Astrocyte (in vitro differentiated cells and primary cell): Measurements from ENCODE around the gene MEI4. TPM values are rescaled to one million over a fixed set of nuclear protein-coding genes. Genes with fewer than 3 reads are reported as not detected.

Source experiments
- DNase-seq: peaks from one replicate; pipeline ENCODE4 v3.0.0-alpha.2; 2010; ENCODE audit warnings: low read depth
- FAIRE-seq: peaks from 2 replicates; lab custom pipeline; 2011; peaks lifted over from hg19 to GRCh38; lab: Jason Lieb, UNC
- H2AFZ ChIP-seq: 2 replicates; pipeline ENCODE4 v1.6.0; 2012; ENCODE audit warnings: low read depth, low read length, inconsistent platforms
- H3K27ac ChIP-seq: 2 replicates; pipeline ENCODE4 v1.5.1; 2011; ENCODE audit warnings: low read depth, low read length, inconsistent platforms
- H3K27me3 ChIP-seq: 2 replicates; pipeline ENCODE4 v1.6.0; 2011; ENCODE audit warnings: low read length, inconsistent platforms; ENCODE audit not compliant: insufficient read depth
- H3K36me3 ChIP-seq: 2 replicates; pipeline ENCODE4 v1.5.1; 2011; ENCODE audit warnings: low read length, inconsistent platforms; ENCODE audit not compliant: insufficient read depth
- H3K4me1 ChIP-seq: 2 replicates; pipeline ENCODE4 v1.5.1; 2011; ENCODE audit warnings: low read length, inconsistent platforms; ENCODE audit not compliant: insufficient read depth
- H3K4me2 ChIP-seq: 2 replicates; pipeline ENCODE4 v1.6.0; 2012; ENCODE audit warnings: low read length, inconsistent platforms
- H3K4me3 ChIP-seq: 2 replicates; pipeline ENCODE4 v1.5.1; 2011; ENCODE audit warnings: low read depth, mild to moderate bottlenecking, low read length, inconsistent platforms; ENCODE audit not compliant: insufficient read depth
- H3K79me2 ChIP-seq: 2 replicates; pipeline ENCODE4 v1.6.0; 2012; ENCODE audit warnings: mild to moderate bottlenecking, low read length, inconsistent platforms; ENCODE audit not compliant: insufficient read depth
- H3K9ac ChIP-seq: 2 replicates; pipeline ENCODE4 v1.6.0; 2012; ENCODE audit warnings: mild to moderate bottlenecking, low read length, inconsistent platforms
- H3K9me3 ChIP-seq: 2 replicates; pipeline ENCODE4 v1.5.1; 2012; ENCODE audit warnings: low read depth, mild to moderate bottlenecking, low read length, inconsistent platforms; ENCODE audit not compliant: insufficient read depth
- H4K20me1 ChIP-seq: 2 replicates; pipeline ENCODE4 v1.6.0; 2012; ENCODE audit warnings: low read length, inconsistent platforms; ENCODE audit not compliant: insufficient read depth
- H3K27ac Mint-ChIP-seq: one replicate; pipeline ENCODE4 v1.8.0; 2021; ENCODE audit warnings: mild to moderate bottlenecking, mixed read lengths; ENCODE audit not compliant: unreplicated experiment
- H3K27me3 Mint-ChIP-seq: one replicate; pipeline ENCODE4 v1.8.0; 2021; ENCODE audit warnings: low read depth, mixed read lengths; ENCODE audit not compliant: unreplicated experiment
- H3K36me3 Mint-ChIP-seq: one replicate; pipeline ENCODE4 v1.8.0; 2021; ENCODE audit warnings: low read depth, mixed read lengths; ENCODE audit not compliant: unreplicated experiment
- H3K4me1 Mint-ChIP-seq: one replicate; pipeline ENCODE4 v1.8.0; 2021; ENCODE audit warnings: low read depth, mixed read lengths; ENCODE audit not compliant: unreplicated experiment
- H3K4me3 Mint-ChIP-seq: one replicate; pipeline ENCODE4 v1.8.0; 2021; ENCODE audit warnings: mild to moderate bottlenecking, moderate library complexity, mixed read lengths; ENCODE audit not compliant: unreplicated experiment
- H3K9me3 Mint-ChIP-seq: one replicate; pipeline ENCODE4 v1.8.0; 2021; ENCODE audit warnings: mild to moderate bottlenecking, mixed read lengths; ENCODE audit not compliant: unreplicated experiment
- CTCF ChIP-seq: IDR thresholded peaks from 2 replicates; pipeline ENCODE4 v1.5.1; 2011; ENCODE audit warnings: low read depth, mild to moderate bottlenecking, inconsistent platforms, low read length, moderate library complexity; ENCODE audit not compliant: insufficient read depth
- EZH2 ChIP-seq: IDR thresholded peaks from 2 replicates; pipeline ENCODE4 v1.6.1; 2012; ENCODE audit warnings: mild to moderate bottlenecking, low read length, inconsistent platforms; ENCODE audit not compliant: insufficient read depth
- total RNA-seq: library from RNA; stranded (reverse); gene quantifications from 2 replicates; pipeline ENCODE4 v1.2.1, GENCODE V29; 2021

The MEI4 gene
- total RNA-seq, 1 donor from 2014 or later: 0.54 TPM

- no peaks in the 10 kb centered on the region for H3K9me3 ChIP-seq
- Mint-ChIP-seq H3K36me3 (no peaks in the 10 kb centered on the region), H3K9me3 (no peaks in the 10 kb centered on the region), H3K4me3 (no peak overlapping the region), H3K27ac (no peak overlapping the region), H3K4me1 (no peaks in the 10 kb centered on the region), H3K27me3 (no peaks in the 10 kb centered on the region)
- no peak for FAIRE-seq
- H3K4me1 ChIP-seq: no peaks in the 10 kb centered on the region
- no peak overlapping the region for H3K27ac ChIP-seq
- no peak overlapping the region for H3K4me3 ChIP-seq
- DNase-seq: no peak
- no peak overlapping the region for H2AFZ ChIP-seq
- H3K27me3 ChIP-seq: no peaks in the 10 kb centered on the region
- H3K36me3 ChIP-seq: no peaks in the 10 kb centered on the region
- H4K20me1 ChIP-seq: no peaks in the 10 kb centered on the region
- H3K4me2 ChIP-seq: no peak overlapping the region
- H3K9ac ChIP-seq: no peak overlapping the region
- TF ChIP-seq CTCF (no peak), EZH2 (no peak)
- H3K79me2 ChIP-seq: no peaks in the 10 kb centered on the region
These were observed 192.0 kb downstream of the MEI4 start for GRCh38 chr6:77844822-77845221.

- Histone ChIP-seq H3K36me3 (no peaks in the 10 kb centered on the region), H3K9me3 (no peaks in the 10 kb centered on the region), H3K4me3 (no peak overlapping the region), H3K27me3 (no peaks in the 10 kb centered on the region), H3K9ac (no peak overlapping the region), H2AFZ (no peak overlapping the region), H3K4me2 (no peak overlapping the region), H4K20me1 (no peaks in the 10 kb centered on the region), H3K4me1 (no peaks in the 10 kb centered on the region), H3K27ac (no peak overlapping the region), H3K79me2 (no peaks in the 10 kb centered on the region)
- TF ChIP-seq EZH2 (no peak), CTCF (no peak)
- DNase-seq (no peak), FAIRE-seq (no peak)
- Mint-ChIP-seq H3K9me3 (no peaks in the 10 kb centered on the region), H3K4me3 (no peak overlapping the region), H3K36me3 (no peaks in the 10 kb centered on the region), H3K27ac (no peak overlapping the region), H3K27me3 (no peaks in the 10 kb centered on the region), H3K4me1 (no peaks in the 10 kb centered on the region)
These were observed 200.6 kb downstream of the MEI4 start for GRCh38 chr6:77853401-77853800.

- Histone ChIP-seq H3K4me1 (no peaks in the 10 kb centered on the region), H3K4me3 (no peak overlapping the region), H3K36me3 (no peaks in the 10 kb centered on the region), H3K79me2 (no peaks in the 10 kb centered on the region), H3K9me3 (no peaks in the 10 kb centered on the region), H2AFZ (no peak overlapping the region), H3K27ac (no peak overlapping the region), H3K27me3 (no peaks in the 10 kb centered on the region), H4K20me1 (no peaks in the 10 kb centered on the region), H3K9ac (no peak overlapping the region), H3K4me2 (no peak overlapping the region)
- no peak overlapping the region for H3K4me3 Mint-ChIP-seq
- FAIRE-seq: no peak
- DNase-seq: no peak
- no peaks in the 10 kb centered on the region for H3K9me3 Mint-ChIP-seq
- no peaks in the 10 kb centered on the region for H3K36me3 Mint-ChIP-seq
- TF ChIP-seq CTCF: no peak
- TF ChIP-seq EZH2: no peak
- H3K4me1 Mint-ChIP-seq: no peaks in the 10 kb centered on the region
- H3K27ac Mint-ChIP-seq: no peak overlapping the region
- H3K27me3 Mint-ChIP-seq: no peaks in the 10 kb centered on the region
These were observed 203.6 kb downstream of the MEI4 start for GRCh38 chr6:77856391-77856790.
